Neural cell (in vitro differentiated cells): ENCODE results near the gene EMID1.

ENCODE experiments used
- RAD21 ChIP-seq: fragments of 450-650 bp; conservative IDR thresholded peaks from 2 replicates; pipeline ENCODE4 v1.6.1; 2014; ENCODE audit warnings: antibody characterized with exemption, mild to moderate bottlenecking, moderate library complexity
- TF ChIP-seq, protein P1 (sequence below): fragments of 450-650 bp; IDR thresholded peaks from 2 replicates; pipeline ENCODE4 v1.5.1; 2014; ENCODE audit warnings: antibody characterized with exemption, mild to moderate bottlenecking, moderate library complexity; ENCODE audit not compliant: poor library complexity, severe bottlenecking
- TF ChIP-seq, protein P2 (sequence below): IDR thresholded peaks from 2 replicates; pipeline ENCODE4 v1.6.1; 2012; ENCODE audit warnings: borderline replicate concordance

DNA sequence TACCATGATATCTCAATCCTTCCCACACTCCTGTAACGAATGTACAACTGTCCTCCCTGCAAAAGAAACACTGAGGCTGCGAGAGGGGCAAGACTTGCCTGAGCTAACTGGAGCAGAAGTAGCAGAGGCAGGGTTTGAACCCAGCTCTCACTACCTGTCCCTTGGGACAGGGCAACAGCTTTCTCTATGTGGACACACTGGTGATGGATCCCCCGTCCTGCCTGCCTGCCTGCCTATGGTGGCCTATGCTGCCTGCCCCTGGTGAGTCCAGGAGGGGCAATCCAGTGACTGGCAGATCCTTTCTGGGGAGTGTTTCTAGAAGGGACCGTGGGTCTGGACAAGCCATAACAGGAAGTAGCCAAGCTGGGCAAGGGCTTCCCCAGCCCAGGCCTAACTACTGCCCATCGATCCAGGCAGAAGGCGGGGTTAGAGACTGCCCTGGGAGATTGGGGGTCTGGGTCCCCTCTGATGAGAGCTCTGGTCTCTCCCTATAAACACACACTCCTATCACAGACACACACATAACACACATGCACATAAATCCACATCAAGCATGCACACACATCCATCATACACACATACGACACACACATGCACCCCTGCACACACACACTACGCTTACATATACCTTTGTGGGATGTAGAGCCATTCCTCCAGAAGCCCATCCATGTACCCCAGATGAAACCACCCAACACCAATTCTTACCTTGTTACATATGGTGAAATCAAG, 1.1 kb upstream of the EMID1 start:
- no peak for TF ChIP-seq RAD21
- TF ChIP-seq, protein P1, sequence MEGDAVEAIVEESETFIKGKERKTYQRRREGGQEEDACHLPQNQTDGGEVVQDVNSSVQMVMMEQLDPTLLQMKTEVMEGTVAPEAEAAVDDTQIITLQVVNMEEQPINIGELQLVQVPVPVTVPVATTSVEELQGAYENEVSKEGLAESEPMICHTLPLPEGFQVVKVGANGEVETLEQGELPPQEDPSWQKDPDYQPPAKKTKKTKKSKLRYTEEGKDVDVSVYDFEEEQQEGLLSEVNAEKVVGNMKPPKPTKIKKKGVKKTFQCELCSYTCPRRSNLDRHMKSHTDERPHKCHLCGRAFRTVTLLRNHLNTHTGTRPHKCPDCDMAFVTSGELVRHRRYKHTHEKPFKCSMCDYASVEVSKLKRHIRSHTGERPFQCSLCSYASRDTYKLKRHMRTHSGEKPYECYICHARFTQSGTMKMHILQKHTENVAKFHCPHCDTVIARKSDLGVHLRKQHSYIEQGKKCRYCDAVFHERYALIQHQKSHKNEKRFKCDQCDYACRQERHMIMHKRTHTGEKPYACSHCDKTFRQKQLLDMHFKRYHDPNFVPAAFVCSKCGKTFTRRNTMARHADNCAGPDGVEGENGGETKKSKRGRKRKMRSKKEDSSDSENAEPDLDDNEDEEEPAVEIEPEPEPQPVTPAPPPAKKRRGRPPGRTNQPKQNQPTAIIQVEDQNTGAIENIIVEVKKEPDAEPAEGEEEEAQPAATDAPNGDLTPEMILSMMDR, result no peak
- TF ChIP-seq, protein P2, sequence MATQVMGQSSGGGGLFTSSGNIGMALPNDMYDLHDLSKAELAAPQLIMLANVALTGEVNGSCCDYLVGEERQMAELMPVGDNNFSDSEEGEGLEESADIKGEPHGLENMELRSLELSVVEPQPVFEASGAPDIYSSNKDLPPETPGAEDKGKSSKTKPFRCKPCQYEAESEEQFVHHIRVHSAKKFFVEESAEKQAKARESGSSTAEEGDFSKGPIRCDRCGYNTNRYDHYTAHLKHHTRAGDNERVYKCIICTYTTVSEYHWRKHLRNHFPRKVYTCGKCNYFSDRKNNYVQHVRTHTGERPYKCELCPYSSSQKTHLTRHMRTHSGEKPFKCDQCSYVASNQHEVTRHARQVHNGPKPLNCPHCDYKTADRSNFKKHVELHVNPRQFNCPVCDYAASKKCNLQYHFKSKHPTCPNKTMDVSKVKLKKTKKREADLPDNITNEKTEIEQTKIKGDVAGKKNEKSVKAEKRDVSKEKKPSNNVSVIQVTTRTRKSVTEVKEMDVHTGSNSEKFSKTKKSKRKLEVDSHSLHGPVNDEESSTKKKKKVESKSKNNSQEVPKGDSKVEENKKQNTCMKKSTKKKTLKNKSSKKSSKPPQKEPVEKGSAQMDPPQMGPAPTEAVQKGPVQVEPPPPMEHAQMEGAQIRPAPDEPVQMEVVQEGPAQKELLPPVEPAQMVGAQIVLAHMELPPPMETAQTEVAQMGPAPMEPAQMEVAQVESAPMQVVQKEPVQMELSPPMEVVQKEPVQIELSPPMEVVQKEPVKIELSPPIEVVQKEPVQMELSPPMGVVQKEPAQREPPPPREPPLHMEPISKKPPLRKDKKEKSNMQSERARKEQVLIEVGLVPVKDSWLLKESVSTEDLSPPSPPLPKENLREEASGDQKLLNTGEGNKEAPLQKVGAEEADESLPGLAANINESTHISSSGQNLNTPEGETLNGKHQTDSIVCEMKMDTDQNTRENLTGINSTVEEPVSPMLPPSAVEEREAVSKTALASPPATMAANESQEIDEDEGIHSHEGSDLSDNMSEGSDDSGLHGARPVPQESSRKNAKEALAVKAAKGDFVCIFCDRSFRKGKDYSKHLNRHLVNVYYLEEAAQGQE, result no peak
